ENCODE measurements around the gene RGS7. TPM values are rescaled to one million over a fixed set of nuclear protein-coding genes. Genes with fewer than 3 reads are reported as not detected.
A peak's percentile ranks its signal among the peaks of the same experiment; 100 is the strongest.

Gene RGS7
- total and polyA plus RNA-seq, 10 of the 15 experiments (the other 5 are each of a cell fraction or from before 2014, with no cell fraction given), result not detected

DNA sequence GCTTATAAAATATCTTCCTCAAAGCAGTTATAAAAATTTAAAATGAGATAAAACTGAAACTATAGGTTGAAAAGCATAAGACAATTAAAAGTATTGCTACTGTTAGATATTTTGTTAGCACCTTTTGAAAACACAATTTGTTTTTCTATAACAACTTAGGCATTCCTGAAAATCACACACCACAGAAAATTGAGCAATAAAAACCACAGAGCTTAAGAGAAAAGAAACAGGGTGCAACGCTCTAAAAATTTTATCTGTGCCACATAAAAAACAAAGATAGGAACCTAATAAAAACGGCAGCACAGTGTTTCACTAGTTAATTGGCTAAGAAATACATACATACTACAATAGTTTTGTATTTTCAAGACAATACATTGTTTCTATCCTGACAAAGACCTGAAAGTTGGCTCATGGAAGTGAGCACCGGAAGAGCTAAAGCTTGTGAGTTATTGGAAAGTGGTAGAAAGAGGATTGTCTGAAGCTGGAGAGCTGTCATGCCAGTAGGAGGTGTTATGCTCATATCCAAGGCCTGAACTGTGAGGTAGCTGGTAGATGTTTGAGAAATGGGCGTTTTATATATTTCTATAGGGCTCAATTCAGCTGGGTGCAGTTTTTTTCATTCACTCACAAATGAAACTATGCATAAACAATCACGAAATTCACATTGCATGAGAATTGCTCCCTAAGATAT, 45.8 kb downstream of the RGS7 start:
- Histone ChIP-seq H3K4me3 (no peak overlapping the region), H3K27ac (ENCODE audit: control insufficient read depth, insufficient read depth) (no peak overlapping the region), H3K4me2 (ENCODE audit: control insufficient read depth, insufficient read depth) (no peak overlapping the region), H2AFZ (ENCODE audit: control insufficient read depth, low read depth, low read length) (no peak overlapping the region), H4K20me1 (ENCODE audit: control insufficient read depth, insufficient read depth) (no peaks in the 10 kb centered on the region), H3K4me1 (ENCODE audit: control insufficient read depth, insufficient read depth, low read length) (no peaks in the 10 kb centered on the region), H3K27me3 (replicated peaks in 1 of 2; ENCODE audit: control insufficient read depth in 2 of 2, insufficient read depth in 2 of 2, low read length in 1 of 2) (no peaks in the 10 kb centered on the region; a peak in 1 of 4 replicates), H3K79me2 (ENCODE audit: control insufficient read depth, insufficient read depth, low read length) (no peaks in the 10 kb centered on the region), H3K36me3 (ENCODE audit: control insufficient read depth in 2 of 2, insufficient read depth in 2 of 2, low read length in 1 of 2) (no peaks in the 10 kb centered on the region), H3K9ac (ENCODE audit: control insufficient read depth, insufficient read depth, low read length) (no peak overlapping the region), H3K9me3 (replicated peaks; ENCODE audit: control insufficient read depth, insufficient read depth, low read length) (no peaks in the 10 kb centered on the region)
- intact Hi-C loops (cut with micrococcal nuclease; ENCODE audit: unreplicated experiment), result no loop called here
- TF ChIP-seq ZNF384 (IDR thresholded peaks at IDR 0.05; ENCODE audit: borderline replicate concordance, low read depth, low read length) (no peak), RBBP5 (conservative IDR thresholded peaks at IDR 0.05) (no peak), SRF (IDR thresholded peaks at IDR 0.05; ENCODE audit: low read depth in 2 of 2, low read length in 2 of 2) (no peak), TARDBP (IDR thresholded peaks at IDR 0.05; ENCODE audit: borderline replicate concordance) (no peak), E2F8 (IDR thresholded peaks at IDR 0.05; ENCODE audit: low read depth, partially characterized antibody) (no peak), PAX5 (IDR thresholded peaks at IDR 0.05; ENCODE audit: borderline replicate concordance, low read depth, low read length) (no peak), CTCF (IDR thresholded peaks at IDR 0.05 in 2 of 3, conservative IDR thresholded peaks at IDR 0.05 in 1 of 3; ENCODE audit: control insufficient read depth in 2 of 3, extremely low read depth in 1 of 3, insufficient read depth in 1 of 3, low read depth in 3 of 3, low read length in 3 of 3) (peak in 1 of 3 experiments; percentile 24; a peak in 1 of 6 replicates)
- 6% methylated on average over 5 of the region's 5 CpGs for WGBS (ENCODE audit: insufficient coverage, insufficient replicate concordance, low lambda C conversion rate, missing lambda C conversion rate)
- ATAC-seq (no peak), FAIRE-seq (no peak), DNase-seq (ENCODE audit: low read depth, low spot score) (no peak)
- no TSS peak for BruUV-seq (replicated peaks)
- RAD21 ChIA-PET (ENCODE audit: unreplicated experiment), result interaction anchor here (0.8 kb wide), 1 partner anchor 174 kb away, joined by 3 read pairs; no protein-coding TSS in a partner anchor
- in situ Hi-C loops (cut with MboI), result no loop called here
- SMC1A ChIA-PET (ENCODE audit: uncharacterized antibody, unreplicated experiment), result interaction anchor here (0.7 kb wide), 1 partner anchor 100 kb away, joined by 3 read pairs; no protein-coding TSS in a partner anchor
- POLR2A ChIA-PET, result no interaction called here
- CTCF ChIA-PET, result interaction anchor here (0.8 to 1.7 kb wide), 2 partner anchors 174 to 177 kb away, joined by 3 to 16 read pairs; no protein-coding TSS in a partner anchor

Data from GM12878 (cell line).